GM19351 (cell line): Measurements from ENCODE around the gene LGR4.

ENCODE experiments used
- ATAC-seq: cut with Tn5 transposase; IDR thresholded peaks from one replicate; pipeline ENCODE4 v1.9.1; 2021; ENCODE audit warnings: mild to moderate bottlenecking, moderate library complexity; ENCODE audit not compliant: unreplicated experiment

LGR4 gene

GRCh38 chr11:27383645-27384044 is 88.9 kb downstream of the LGR4 start:
- no peak for ATAC-seq

GRCh38 chr11:27381238-27381666 is 91.3 kb downstream of the LGR4 start:
- ATAC-seq, result no peak

- ATAC-seq, result no peak
Measured at GRCh38 chr11:27380771-27381170, 91.8 kb downstream of the LGR4 start.

- ATAC-seq, result no peak
Measured at GRCh38 chr11:27379449-27379848, 93.1 kb downstream of the LGR4 start.

GRCh38 chr11:27375370-27375769 is 97.2 kb downstream of the LGR4 start:
- ATAC-seq, result no peak

GRCh38 chr11:27373856-27374602 is 98.6 kb downstream of the LGR4 start:
- no peak for ATAC-seq

GRCh38 chr11:27373392-27373791 is 99.2 kb downstream of the LGR4 start:
- ATAC-seq, result no peak

GRCh38 chr11:27372164-27372563 is 100.4 kb downstream of the LGR4 start:
- no peak for ATAC-seq

GRCh38 chr11:27371489-27371888 is 101.1 kb downstream of the LGR4 start:
- no peak for ATAC-seq

GRCh38 chr11:27370374-27370773 is 102.2 kb downstream of the LGR4 start:
- ATAC-seq, result no peak

- no peak for ATAC-seq
Measured at GRCh38 chr11:27367881-27368280, 104.7 kb downstream of the LGR4 start.

GRCh38 chr11:27363576-27364117 is 108.9 kb downstream of the LGR4 start:
- no peak for ATAC-seq

- peak; percentile 97 for ATAC-seq
Measured at GRCh38 chr11:27362749-27363575, 109.6 kb downstream of the LGR4 start, which contains the start of gene CCDC34. Gene CCDC34, minus strand, starts transcription at chr11:27363215. Its CDS starts 21 bp downstream, at chr11:27363194.

- ATAC-seq, result no peak
Measured at GRCh38 chr11:27361649-27362431, 110.8 kb downstream of the LGR4 start.

- no peak for ATAC-seq
Measured at GRCh38 chr11:27358296-27358695, 114.3 kb downstream of the LGR4 start.

GRCh38 chr11:27357250-27357649 is 115.3 kb downstream of the LGR4 start:
- ATAC-seq, result no peak

GRCh38 chr11:27356624-27357222 is 115.9 kb downstream of the LGR4 start:
- no peak for ATAC-seq

- no peak for ATAC-seq
Measured at GRCh38 chr11:27355575-27356104, 117.0 kb downstream of the LGR4 start.

GRCh38 chr11:27354359-27354965 is 118.1 kb downstream of the LGR4 start:
- no peak for ATAC-seq
